ENCODE data around the gene PRKCD.

The PRKCD gene

GRCh38 chr3:53123510-53123909 lies 37.5 kb upstream of the PRKCD start:
- no peak for TF ChIP-seq ZNF8 (CRISPR knock-in tag; IDR thresholded peaks at IDR 0.05)
- no peak for TF ChIP-seq TCF4 (CRISPR knock-in tag; IDR thresholded peaks at IDR 0.05; ENCODE audit: borderline replicate concordance)
- no peak for TF ChIP-seq TOX (CRISPR knock-in tag; IDR thresholded peaks at IDR 0.05; ENCODE audit: borderline replicate concordance)
- no peak for TF ChIP-seq ZNF70 (CRISPR knock-in tag; IDR thresholded peaks at IDR 0.05)
- no peak for TF ChIP-seq ESRRG (CRISPR knock-in tag; IDR thresholded peaks at IDR 0.05)
- no peak for TF ChIP-seq PPARA (CRISPR knock-in tag; IDR thresholded peaks at IDR 0.05; ENCODE audit: borderline replicate concordance)
- no peak for TF ChIP-seq CSDC2 (CRISPR knock-in tag; IDR thresholded peaks at IDR 0.05)
- TF ChIP-seq SNAI2 (CRISPR knock-in tag; IDR thresholded peaks at IDR 0.05): no peak
- no peak for TF ChIP-seq CREB5 (CRISPR knock-in tag; IDR thresholded peaks at IDR 0.05; ENCODE audit: low read depth)
- no peak for TF ChIP-seq ZFP3 (CRISPR knock-in tag; IDR thresholded peaks at IDR 0.05)
- TF ChIP-seq POU6F1 (CRISPR knock-in tag; IDR thresholded peaks at IDR 0.05; ENCODE audit: borderline replicate concordance, low read depth): no peak
- TF ChIP-seq RARB (CRISPR knock-in tag; IDR thresholded peaks at IDR 0.05): no peak
- TF ChIP-seq GLIS3 (CRISPR knock-in tag; IDR thresholded peaks at IDR 0.05): no peak
- no peak for ATAC-seq

DNA sequence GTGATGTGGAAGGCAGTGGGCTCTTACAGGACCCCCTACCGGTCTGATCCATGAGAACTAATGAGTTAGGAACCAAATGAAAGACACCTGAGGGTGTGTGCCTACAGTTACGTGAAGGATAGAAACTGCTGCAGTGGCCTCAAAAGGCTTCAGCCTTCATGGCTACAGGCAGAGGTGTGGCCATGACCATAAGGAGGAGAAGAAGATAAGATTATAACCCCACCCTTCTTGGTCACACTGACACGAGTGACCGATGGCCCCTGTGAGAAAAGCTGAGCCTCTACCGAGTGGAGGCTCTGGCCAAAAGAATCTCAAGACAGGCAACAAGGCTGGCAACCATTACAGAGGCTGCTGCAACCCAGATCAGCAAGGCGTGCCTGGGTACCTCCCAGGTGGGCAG lies 37.1 kb upstream of the PRKCD start:
- TF ChIP-seq ISL1 (CRISPR knock-in tag; IDR thresholded peaks at IDR 0.05) (no peak), PPARA (CRISPR knock-in tag; IDR thresholded peaks at IDR 0.05; ENCODE audit: borderline replicate concordance) (no peak), CSRNP3 (CRISPR knock-in tag; IDR thresholded peaks at IDR 0.05) (no peak), ESRRG (CRISPR knock-in tag; IDR thresholded peaks at IDR 0.05) (no peak), BACH2 (CRISPR knock-in tag; IDR thresholded peaks at IDR 0.05; ENCODE audit: borderline replicate concordance) (no peak), ZNF8 (CRISPR knock-in tag; IDR thresholded peaks at IDR 0.05) (no peak), ZC3H10 (CRISPR knock-in tag; IDR thresholded peaks at IDR 0.05) (no peak), ARNTL (CRISPR knock-in tag; IDR thresholded peaks at IDR 0.05; ENCODE audit: borderline replicate concordance, low read depth) (no peak), TCF4 (CRISPR knock-in tag; IDR thresholded peaks at IDR 0.05; ENCODE audit: borderline replicate concordance) (no peak), TOX (CRISPR knock-in tag; IDR thresholded peaks at IDR 0.05; ENCODE audit: borderline replicate concordance) (no peak), PATZ1 (CRISPR knock-in tag; IDR thresholded peaks at IDR 0.05; ENCODE audit: borderline replicate concordance) (no peak), ZFP3 (CRISPR knock-in tag; IDR thresholded peaks at IDR 0.05) (no peak), ZNF70 (CRISPR knock-in tag; IDR thresholded peaks at IDR 0.05) (no peak), CREB5 (CRISPR knock-in tag; IDR thresholded peaks at IDR 0.05; ENCODE audit: low read depth) (no peak), ZNF565 (CRISPR knock-in tag; conservative IDR thresholded peaks at IDR 0.05; ENCODE audit: low read depth) (no peak), CSDC2 (CRISPR knock-in tag; IDR thresholded peaks at IDR 0.05) (no peak), GLIS3 (CRISPR knock-in tag; IDR thresholded peaks at IDR 0.05) (no peak), SNAI2 (CRISPR knock-in tag; IDR thresholded peaks at IDR 0.05) (no peak)
- TF ChIP-seq, protein P1, sequence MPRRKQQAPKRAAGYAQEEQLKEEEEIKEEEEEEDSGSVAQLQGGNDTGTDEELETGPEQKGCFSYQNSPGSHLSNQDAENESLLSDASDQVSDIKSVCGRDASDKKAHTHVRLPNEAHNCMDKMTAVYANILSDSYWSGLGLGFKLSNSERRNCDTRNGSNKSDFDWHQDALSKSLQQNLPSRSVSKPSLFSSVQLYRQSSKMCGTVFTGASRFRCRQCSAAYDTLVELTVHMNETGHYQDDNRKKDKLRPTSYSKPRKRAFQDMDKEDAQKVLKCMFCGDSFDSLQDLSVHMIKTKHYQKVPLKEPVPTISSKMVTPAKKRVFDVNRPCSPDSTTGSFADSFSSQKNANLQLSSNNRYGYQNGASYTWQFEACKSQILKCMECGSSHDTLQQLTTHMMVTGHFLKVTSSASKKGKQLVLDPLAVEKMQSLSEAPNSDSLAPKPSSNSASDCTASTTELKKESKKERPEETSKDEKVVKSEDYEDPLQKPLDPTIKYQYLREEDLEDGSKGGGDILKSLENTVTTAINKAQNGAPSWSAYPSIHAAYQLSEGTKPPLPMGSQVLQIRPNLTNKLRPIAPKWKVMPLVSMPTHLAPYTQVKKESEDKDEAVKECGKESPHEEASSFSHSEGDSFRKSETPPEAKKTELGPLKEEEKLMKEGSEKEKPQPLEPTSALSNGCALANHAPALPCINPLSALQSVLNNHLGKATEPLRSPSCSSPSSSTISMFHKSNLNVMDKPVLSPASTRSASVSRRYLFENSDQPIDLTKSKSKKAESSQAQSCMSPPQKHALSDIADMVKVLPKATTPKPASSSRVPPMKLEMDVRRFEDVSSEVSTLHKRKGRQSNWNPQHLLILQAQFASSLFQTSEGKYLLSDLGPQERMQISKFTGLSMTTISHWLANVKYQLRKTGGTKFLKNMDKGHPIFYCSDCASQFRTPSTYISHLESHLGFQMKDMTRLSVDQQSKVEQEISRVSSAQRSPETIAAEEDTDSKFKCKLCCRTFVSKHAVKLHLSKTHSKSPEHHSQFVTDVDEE (CRISPR knock-in tag; IDR thresholded peaks at IDR 0.05): no peak

More for the DNA sequence above, 37.1 kb upstream of the PRKCD start:
- ATAC-seq: no peak

All from SK-N-SH treated with all-trans-retinoic acid at 6 μM for 48 hours (cell line).